ENCODE data around the gene PPP1R3C. TPM values are rescaled to one million over a fixed set of nuclear protein-coding genes. Genes with fewer than 3 reads are reported as not detected.

PPP1R3C gene
- total RNA-seq, 1 experiment from 2014 or later, result 177 TPM

DNA sequence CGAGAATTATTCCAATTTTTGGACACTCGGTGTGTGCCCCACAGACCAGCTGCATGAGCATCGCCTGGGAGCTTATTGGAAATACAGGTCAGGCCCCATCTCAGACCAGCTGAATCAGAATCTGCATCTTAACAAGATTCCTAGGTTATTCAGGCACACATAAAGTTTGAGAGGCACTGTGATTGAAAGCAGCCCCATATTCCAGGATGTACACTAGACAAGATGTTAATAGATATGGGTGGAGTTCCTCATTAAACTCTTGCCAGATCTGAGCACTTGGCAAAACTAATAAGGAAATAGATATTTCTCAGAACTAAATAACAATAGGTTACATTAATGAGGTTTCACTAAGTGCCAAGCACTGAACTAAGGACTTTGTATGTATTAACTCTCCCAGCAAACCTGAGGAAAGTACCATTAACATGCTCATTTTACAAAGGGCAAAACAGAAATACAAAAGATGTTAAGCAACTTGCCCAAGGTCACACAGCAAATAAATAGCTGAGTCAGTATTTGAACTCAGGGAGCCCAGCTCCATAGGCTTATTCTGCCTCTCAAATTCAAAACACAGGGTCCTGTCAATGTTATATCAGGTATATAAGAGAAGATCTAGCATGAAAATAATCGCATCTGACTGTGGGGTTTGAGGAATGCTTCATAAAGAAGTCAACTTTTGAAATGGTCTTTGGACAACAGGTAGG, 29.9 kb downstream of the PPP1R3C start:
- no peak for DNase-seq (ENCODE audit: extremely low read depth, low read depth)

DNA sequence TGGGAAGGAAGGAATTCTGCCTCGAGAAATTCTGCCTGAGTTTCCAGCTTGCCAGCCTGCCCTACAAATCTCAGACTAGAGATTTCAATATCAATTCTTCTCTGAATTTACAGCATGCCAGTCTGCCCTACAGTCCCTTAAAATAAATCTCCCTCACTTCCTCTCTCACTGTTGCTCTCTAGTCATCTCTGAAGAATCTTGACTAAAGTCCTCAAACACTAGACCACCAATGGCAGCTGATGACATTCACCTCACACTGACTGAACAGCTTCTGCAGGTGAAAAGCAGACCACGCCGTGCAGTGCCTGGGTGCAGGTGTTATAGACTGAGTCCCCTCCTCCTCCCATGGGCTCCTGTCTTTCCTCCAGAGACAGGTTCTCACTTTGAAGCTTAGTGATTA, 30.4 kb downstream of the PPP1R3C start:
- no peak for DNase-seq (ENCODE audit: extremely low read depth, low read depth)

DNA sequence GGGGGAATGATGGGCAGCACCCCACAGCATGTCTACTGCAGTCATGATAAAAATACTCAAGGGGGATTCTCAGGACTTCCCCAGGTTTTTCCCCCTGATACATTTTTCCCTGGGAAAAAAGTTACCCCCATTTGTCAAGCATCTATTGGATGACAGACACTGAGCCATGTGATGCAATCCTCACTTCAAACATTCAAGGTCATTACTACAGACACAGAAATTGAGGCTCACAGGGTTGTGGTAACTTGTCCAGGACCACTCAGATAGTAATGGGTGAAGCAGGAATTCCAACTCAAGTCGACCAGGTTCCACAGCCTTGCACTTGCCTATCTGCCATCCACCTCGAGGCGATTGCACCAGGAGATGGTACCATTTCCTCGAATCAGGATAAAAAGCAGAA, 31.7 kb downstream of the PPP1R3C start:
- DNase-seq (ENCODE audit: extremely low read depth, low read depth), result no peak

DNA sequence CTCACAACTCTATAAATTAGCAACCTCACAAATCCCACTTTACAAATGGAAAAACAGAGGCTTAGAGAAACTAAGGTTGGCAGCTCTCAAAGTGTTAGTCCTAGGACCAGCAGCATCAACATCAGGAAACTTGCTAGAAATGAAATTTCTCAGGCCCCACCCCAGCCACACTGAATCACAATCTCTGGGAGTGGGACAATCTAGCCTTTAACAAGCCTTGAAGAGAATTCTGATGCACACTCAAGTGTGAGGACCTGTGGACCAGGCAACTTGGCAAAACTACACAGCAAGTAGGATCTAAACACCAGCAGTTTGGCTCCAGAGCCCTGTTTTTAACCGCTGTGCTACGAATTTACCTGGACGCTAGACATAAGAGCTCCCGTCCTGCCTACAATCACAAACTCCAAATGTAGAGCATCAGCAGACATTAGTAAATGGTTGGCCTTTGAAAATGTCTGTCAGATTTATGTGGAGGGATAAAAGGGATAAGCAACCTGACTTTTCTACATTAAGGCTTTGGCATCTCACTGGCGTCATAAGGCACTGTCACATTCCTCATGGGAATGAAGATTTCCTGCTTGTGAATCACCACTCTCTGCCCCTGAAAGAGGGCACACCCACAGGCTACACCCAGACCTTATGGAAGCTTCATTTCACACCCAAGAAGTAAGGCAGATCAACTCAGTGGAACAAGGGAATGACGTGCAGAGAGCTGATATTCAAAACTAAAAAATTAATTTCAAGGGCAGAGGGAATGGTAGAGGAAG, 34.5 kb downstream of the PPP1R3C start:
- peak; percentile 99 for DNase-seq (ENCODE audit: extremely low read depth, low read depth)

DNA sequence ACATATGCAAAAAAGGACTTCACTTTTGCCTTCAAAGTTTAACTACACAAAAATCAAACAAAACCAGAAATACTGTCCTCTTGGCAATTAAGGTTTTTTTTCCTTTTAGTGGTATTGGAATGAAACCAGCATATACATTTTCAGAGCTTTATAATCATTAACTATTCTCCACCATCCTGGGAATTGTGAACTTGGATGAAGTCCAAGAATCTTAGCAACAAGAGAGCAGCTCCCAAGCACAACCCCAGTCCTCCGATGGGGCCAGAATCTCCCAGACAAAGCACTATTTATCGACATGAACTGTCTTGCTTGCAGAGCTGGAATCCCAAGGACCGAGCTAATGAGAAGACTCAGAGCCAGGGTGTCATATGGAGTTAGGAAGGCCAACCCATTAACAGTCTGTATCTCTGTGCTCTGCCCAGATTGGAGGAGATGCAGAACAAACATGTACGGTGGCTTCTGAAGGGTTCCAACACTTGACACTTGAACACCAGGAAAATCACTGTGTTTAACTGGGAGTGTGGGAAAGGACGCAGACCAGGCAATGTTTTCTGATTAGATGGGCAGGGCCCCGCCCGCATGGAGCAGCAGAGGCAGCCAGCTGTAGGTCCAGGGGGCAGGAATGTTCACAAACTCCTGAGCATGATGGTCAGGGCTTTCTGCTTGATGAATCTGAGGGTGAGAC, 35.5 kb downstream of the PPP1R3C start:
- DNase-seq (ENCODE audit: extremely low read depth, low read depth), result peak; percentile 88

DNA sequence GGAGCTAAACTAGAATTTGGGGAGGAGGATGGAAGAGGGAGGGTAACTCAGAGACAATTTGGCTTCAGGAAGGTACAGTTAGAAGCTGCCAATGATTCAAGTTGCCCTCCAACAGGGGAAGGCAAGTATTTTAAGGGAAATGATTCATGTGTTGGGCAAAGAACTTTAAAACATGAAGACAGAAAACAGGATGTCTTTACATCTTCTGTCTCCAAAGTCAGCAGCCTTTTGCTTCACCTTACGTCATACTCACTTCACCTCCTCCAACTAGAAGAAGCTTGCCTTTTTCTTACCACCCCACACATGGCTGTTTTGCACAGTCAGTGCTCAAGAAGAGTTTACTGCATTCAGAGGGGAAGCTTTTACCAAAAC, 36.1 kb downstream of the PPP1R3C start:
- DNase-seq (ENCODE audit: extremely low read depth, low read depth), result peak; percentile 88

DNA sequence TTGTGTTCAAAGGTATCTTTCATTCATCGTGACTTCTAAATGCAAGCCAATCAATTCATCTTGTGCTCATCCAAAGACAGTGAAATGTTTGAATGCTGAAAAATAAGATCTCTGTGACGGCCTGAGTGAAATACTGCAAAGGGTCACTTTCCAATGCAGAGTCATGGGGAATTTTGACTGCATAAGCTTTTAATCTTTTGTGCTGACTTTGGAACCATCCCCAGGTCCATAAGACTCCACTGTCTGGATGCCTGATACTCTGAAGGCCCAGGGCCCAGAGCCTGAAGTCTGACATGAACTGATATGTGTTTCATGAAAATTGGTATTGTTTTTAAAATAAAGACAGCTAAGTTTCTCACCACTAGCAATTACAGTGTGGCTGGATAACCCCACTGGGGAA, 39.0 kb downstream of the PPP1R3C start:
- DNase-seq (ENCODE audit: extremely low read depth, low read depth), result no peak

DNA sequence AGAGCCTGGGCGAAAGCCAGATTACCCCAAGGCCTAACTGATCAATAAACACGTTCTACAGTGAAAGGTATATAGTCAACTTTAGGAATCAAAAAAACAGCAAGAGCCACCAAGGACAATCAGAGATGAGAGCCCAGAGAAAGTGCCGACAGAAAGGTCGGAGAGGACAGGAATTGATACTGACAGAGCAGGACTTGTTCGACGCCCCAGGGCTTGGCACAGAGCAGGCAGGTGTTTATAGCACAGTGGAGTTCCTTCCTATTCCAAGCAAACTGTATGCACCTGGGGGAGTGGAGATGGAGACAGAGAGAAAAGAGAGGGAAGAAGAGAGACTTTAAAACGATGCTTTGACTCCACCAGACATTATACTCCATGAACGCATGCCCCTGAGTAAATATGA, 39.5 kb downstream of the PPP1R3C start:
- no peak for DNase-seq (ENCODE audit: extremely low read depth, low read depth)

DNA sequence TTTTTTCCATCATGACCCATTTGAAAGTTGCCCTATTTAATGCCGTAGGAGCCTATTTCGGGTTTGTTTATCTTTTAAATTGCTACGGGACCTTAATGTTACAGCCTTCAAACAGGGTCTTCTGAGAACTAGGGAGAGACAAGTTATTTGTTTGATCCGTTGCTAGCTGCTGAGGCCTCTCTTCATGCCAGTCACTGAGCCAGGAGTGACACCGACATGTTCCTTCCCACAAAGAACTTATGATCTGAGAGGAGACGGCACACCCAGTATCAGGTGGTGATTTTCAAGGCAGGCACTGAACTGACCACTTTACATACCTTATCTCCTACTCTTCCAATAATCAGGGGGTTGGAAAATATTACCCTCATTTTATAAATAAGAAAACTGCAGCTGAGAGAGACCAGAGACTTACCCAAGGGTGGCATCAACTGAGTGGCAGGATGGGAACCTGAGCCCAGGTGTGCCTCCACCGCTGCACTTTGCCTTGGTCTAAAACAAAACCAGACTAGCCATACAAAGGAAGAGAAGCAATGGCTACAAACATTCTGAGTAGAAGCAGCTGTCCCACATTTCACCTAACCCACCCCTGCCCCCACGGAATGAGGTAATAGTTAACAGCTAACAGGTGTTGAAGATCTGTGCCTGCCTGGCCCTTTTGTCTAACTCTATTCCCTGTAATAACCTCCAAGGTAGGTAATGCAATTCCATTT, 40.5 kb downstream of the PPP1R3C start:
- no peak for DNase-seq (ENCODE audit: extremely low read depth, low read depth)

DNA sequence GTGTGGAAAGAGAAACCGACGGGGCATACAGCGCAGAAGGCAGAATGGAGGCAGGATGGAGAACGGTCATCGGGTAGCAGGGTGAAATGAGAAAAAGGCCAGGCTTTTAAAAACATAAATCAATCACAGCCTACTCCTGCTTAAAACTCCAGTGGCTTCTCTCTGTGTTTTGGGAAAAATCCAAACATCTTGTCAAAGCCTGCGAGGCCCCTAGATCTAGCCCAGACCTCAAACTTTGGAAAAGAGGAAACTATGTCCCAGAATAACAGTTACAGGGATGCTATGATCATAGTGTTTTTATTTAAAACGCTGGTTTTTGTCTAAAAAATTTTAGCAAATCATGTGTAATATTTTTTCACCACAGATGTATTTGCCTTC, 41.1 kb downstream of the PPP1R3C start:
- DNase-seq (ENCODE audit: extremely low read depth, low read depth), result no peak

DNA sequence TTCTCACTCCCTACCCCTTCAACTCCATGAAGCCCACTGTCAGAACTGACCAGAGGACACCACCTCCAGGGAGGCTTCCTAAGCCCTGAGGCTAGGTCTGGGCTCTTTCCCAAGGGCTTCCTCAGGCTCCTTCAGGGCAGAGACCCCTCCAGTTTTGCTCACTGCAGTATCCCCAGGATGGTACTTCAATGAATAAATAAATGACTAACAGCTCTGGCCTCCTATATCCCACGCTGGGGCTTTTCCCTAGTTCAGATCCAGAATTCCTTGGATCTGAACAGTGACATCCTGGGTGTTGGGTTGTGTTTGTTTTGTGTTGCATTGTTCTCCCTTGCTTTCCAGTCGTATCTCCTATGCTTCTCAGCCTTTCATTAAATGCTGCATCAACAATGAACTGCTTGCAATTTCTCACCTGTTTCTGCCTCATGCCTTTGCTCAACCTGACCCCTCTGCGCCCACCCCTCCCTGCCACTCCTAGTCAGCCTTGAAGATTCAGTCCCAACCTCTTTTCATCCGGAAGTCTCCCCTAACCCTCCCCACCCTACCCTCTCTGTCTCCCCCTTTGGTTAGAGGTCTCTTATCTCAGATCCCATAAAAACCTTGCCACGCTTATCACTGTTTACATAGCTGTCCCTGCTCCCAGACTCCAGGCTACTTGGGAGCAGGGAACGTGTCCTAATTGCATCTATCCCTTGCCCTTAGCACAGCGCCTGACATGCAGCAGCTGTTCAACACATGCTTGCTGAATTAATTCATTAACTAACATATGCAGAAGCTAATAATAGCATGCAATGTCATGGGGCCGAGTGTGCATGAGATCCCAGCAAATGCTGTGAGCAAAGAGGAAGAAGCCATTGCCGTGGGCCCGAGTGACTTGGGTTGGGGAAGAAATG, 41.7 kb downstream of the PPP1R3C start:
- peak; percentile 74 for DNase-seq (ENCODE audit: extremely low read depth, low read depth)

DNA sequence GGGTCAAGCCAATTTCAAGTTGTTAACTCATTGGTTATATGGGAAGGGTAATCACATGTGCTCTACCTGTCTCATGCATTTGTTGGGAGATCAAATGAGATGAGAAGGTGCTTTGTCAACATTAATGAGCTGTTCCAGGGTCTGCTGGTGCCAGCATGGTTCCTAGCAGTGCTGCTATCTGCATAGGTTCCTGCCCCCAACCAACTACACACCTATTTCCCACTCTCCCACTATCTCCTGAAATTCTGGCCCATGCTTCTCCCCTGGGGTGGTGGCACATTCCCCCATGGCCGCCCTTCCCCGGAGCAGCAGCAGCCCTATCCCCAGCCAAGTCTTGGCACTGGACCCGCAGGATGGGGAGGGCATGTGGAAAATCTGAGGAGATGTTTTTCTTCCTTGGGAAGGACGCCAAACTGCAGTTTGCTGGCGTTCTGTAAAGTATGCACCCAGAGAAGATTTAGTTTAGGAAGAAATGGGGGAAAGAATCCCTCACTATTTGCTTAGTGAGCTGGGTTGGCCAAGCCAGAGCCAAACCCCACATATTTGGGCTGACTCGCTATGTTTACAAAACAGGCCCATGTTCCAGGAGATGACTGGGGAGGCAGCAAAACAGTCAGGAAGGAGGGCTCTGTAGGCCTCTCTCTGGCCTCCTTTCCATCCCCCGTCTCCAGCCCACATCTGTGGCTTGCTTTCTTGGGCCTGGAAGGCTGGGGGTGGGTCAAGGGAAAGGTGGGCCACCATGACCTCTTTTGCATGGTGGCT, 42.5 kb downstream of the PPP1R3C start:
- DNase-seq (ENCODE audit: extremely low read depth, low read depth), result peak; percentile 94

DNA sequence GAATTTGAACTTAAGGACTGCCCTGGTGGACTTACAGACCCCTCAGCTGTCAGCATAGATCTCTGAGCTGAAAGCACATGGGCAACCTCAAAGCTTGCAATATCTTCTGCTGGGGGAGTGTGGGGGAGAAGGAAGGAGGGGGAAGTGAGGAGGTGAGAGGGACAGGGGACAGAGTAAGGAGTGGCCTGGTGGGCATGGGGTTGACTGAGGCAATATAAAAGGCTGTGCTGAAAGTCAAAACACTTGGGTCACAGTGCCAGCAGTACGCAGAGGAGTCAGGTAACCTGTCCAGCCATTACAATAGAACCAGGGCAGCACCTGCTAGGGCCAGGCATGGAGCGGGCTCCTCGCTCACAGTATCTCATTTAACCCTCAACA, 43.2 kb downstream of the PPP1R3C start:
- DNase-seq (ENCODE audit: extremely low read depth, low read depth), result no peak

DNA sequence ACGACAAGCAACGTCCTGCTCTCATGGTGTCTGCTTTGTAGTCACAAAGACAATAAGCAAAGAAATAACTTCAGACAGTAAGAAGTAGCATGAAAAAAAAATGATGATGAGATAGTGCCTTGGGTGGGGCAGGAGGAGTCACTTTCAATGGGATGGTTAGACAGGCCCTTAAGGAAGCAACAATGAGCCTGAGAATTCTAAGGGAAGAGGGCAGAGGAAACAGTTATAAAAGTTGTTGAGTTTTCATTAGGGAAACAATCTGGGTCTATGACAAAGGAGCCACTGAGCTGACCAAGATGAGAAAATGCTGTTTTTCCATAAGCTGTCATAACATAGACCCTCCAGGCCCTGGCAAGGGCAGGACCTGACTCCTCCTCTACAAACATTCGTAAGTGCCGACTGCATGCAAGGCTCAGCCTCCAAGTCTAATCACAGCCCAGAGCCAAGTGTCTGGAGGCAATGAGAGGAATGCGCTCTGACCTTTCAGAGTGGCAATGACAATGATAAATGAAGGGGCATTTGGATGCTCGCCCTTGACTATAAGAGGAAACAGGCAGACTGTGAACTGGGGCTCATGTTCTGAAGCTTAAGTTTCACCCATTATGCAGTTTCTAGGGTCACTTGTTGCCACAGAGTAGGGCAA, 43.7 kb downstream of the PPP1R3C start:
- peak; percentile 99 for DNase-seq (ENCODE audit: extremely low read depth, low read depth)

DNA sequence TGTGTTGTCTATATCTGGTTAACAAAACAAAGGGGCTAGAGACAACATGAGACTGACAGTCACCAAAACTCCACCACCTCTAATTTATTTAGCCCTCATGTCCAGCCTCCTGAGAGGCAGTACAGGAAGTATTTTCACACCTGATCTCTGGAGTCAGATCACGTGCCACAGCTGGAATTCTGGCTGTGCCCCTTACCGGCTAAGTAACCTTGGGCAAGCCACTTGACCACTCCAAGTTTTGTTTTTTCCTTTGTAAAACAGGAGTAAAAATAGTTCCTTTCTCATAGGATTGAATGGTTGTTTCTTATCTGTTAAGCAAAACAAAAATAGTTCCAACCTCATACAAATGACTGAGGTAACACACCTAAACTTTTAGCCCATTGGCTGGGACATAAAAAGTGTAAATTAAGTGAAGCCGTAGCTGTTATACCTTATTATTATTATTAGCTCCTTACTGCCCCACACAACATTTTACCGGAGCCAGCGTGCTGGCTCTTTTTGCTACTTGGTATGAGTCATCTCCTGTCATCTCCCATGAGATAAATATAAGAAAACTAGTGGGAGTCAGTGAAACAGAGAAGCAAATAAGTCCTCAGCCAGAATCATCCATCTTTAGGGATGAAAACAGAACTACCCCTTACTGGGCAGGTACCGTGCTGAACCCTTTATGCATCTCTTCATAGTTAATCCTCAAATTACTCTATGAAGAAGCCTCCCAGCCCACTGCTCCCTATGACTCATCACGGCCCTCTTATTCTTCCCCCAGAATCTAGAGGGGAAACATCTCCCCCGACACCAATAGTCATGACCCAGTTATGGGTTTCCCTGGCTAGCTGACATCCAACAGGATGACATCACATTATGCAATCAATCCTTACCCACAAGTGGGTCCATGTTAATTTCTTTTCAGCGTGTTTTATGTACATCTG, 44.9 kb downstream of the PPP1R3C start:
- peak; percentile 83 for DNase-seq (ENCODE audit: extremely low read depth, low read depth)

DNA sequence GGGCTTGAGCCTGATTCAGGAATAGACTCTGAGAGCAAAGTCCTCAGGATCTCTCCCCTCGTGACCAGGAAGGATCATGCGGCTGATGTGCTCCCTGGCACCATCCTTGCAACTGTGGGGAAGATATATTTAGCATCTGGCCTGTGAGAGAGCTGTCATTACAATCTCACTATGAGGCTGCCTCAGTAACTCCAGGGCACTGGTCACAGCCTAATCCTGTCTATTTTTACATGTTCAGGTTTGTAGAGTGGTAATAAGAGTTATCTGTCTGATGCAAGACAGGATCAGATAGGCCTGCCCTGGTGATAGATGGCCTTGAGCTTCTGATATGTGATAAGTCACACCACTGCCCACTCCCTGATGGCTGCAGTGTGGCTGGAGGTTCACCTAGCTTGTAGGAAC, 50.7 kb downstream of the PPP1R3C start:
- DNase-seq (ENCODE audit: extremely low read depth, low read depth), result no peak

DNA sequence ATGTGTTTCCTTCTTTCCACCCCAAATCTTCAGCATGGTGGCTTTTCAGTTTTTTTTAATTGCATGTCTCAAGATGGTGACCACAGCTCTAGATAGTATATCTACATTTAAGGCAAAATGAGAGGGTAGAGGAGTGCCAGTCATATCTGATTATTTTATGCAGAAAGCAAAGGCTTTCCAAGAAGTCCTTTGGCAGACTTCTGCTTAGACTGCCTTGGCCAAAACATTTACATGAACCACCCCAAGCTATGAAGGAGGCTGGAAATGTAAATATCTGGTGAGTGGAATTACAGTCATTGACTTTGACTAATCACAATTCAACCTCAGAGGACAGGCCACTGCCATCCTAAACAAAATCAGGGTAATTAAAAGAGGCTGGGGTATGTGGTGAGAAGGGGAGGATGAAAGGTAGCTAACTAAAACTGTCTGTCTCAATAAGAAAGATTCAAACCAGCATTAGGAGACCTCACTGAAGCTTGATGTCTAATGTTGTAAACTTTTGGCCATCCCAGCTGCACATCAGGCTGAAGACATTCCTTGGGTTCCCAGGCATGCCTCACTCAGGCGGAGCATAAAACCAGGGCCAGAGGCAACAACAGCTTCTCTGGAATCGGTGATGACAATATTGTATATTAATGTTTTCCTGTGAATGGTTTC, 53.4 kb downstream of the PPP1R3C start:
- DNase-seq (ENCODE audit: extremely low read depth, low read depth), result no peak

All from NCI-H460 (cell line).